GM19324 (cell line): ENCODE results near the gene SMIM14.
"Not testable (repeated sequence)": the region's sequence is repeated elsewhere in the genome, so short reads cannot be mapped to it uniquely, and the experiment has no call there.

Experiments used
- ATAC-seq: cut with Tn5 transposase; IDR thresholded peaks from one replicate; pipeline ENCODE4 v1.9.1; 2021; ENCODE audit warnings: mild to moderate bottlenecking, moderate library complexity; ENCODE audit not compliant: unreplicated experiment, low FRiP score

SMIM14 gene

DNA sequence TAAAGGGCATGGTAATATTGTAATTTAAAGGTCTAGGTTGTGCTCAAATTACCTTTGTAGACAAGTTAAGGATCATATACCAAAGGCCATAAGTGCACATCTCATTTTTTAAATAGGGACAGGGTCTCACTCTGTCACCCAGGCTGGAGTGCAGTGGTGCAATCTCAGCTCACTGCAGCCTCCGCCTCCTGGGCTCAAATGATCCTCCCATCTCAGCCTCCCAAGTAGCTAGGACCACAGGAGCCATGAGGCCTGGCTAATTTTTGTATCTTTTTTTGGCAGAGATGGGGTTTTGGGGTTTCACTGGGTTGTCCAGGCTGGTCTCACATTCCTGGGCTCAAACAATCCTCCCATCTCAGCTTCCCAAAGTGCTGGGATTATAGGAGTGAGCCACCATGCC, 124.4 kb downstream of the SMIM14 start:
- not testable (repeated sequence) for ATAC-seq

DNA sequence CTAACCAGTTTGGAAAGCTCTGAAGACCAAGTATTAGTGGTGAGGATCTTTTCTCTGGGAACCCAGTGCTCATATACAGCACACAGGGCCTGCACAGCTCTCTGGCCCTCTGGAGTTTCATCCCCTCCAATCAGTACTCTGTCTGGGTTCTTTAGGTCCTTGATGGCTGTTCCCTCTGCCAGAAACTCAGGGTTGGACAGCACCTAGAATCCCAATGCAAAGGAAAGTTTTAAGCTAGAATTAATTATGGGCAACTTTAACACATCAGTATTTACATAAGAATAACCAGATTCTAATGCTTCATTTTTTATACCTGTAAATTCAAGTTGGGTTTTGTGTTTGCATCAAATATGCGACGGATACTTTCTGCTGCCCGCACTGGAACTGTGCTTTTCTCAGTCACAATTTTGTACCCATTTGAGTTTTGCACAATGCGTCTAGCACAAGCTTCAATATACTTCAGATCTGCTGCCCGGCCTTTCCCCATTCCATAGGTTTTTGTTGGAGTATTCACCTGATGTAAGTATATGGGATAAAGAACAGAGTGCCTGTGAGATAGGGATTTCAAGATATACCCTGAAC, 128.2 kb downstream of the SMIM14 start:
- no peak for ATAC-seq

- ATAC-seq, result no peak
These were observed 133.1 kb downstream of the SMIM14 start for GRCh38 chr4:39505581-39505980.

DNA sequence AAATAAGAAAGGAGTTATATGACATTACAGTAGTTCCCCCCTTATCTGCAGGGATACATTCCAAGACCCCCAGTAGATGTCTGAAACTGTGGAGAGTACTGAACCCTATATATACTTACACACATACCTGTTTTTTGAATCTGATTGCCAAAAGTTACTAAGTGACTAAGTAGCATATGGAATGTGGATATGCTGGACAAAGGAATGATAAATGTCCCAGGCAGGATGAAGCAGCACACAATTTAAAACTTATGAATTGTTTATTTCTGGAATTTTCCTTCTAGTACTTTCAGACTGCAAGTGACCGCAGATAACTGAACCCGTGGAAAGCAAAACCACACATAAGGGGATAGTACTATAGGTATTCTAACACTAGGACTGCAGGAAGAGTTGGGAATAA, 134.1 kb downstream of the SMIM14 start:
- ATAC-seq, result no peak

DNA sequence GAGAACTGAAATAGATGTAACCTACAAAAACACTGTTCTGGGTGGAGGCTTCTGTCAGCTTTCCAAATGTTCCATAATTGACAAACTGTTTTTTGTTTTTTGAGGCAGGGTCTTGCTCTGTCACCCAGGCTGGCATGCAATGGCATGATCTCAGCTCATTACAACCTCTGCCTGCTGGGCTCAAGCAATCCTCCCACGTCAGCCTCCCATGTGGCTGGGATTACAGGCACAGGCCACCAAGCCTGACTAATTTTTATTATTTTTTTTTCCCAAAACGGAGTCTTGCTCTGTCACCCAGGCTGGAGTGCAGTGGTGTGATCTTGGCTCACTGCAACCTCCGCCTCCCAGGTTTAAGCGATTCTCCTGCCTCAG, 136.0 kb downstream of the SMIM14 start:
- ATAC-seq, result not testable (repeated sequence)

GRCh38 chr4:39502019-39502663, 136.5 kb downstream of the SMIM14 start:
- ATAC-seq, result no peak

DNA sequence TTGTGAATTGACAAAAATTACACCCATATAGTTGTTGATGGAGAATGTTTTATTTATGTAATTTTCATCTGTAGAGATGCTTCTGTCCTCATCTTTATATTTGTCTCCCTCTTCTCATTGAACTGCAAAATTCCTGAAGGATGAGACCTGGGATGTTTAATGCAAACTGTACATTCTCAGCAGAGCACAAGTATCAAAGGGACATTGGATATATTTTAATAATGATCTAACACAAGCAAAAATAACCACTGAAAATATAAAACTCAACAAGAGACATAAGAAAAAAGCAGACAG, 140.0 kb downstream of the SMIM14 start:
- ATAC-seq, result no peak

DNA sequence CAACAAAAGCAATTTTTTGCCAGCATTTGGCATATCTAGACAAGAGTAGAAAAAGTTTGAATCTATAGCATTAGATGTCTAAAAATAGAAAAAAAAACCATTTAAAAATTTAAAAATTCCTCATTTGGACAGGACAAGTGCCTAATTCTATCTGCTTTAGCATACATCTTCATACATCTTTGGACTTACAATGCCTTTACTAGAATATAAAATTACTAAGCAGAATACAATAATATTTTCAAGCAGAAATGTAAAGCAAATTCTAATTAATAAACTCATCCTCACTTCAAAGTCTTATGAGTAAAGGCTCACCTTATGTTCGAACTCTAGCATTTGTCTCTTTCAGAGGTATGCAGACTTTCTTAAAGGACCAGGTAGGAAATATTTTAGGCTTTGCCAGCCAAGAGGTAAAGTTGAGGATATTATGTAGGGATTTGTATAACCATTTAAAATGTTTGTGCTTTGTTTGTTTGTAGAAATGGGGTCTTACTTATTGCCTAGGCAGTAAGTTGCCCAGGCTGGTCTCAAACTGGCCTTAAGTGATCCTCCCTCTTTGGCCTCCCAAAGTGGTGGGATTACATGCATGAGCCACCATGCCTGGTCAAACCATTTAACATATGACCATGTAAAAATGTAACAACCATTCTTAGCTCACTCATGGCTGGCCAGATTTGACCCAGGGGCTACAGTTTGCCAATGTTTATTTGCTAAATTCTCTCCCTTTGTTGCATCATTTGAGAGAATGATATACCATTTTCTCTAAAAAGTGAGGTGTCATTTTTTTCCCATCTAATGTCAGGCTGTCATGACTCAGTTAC, 140.5 kb downstream of the SMIM14 start:
- no peak for ATAC-seq
